ENCODE data around the gene NCOA6. TPM values are rescaled to one million over a fixed set of nuclear protein-coding genes. Genes with fewer than 3 reads are reported as not detected.

NCOA6 gene
- total and polyA plus RNA-seq, 2 of the 4 experiments (the other 2 are of a cell fraction): 3.6 to 13.1 TPM

DNA sequence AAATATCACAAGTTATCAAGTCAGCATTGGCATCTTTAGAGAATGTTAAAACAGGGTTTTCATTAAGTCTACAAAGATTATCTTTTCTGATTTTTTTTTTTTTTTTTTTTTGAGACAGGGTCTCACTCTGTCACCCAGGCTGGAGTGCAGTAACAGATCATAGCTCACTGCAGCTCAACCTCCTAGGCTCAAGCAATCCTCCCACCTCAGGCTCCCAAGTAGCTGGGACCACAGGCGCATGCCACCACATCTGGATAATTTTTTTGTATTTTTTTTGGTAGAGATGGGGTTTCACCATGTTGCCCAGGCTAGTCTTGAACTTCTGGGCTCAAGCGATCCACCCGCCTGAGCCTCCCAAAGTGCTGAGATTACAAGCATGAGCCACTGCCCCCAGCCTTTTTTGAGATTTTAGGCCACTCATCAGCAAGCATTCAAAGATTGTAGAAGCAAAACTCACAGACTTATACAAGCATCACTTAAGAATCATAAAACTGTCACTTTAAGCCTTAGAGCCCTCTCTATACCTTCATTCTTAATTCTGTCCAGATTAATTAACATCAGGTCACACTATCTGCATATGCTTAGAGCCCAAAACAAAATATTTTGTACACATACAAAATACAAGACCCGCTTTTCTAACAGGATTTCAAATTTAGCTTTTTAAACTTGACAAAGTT, 32.6 kb downstream of the NCOA6 start:
- in situ Hi-C loops (cut with MboI; ENCODE audit: low sequenced_read_pairs) (no loop called here), intact Hi-C loops (cut with micrococcal nuclease) (no loop called here), dilution Hi-C loops (cut with HindIII; ENCODE audit: low sequenced_read_pairs, unreplicated experiment) (no loop called here)
- Histone ChIP-seq H2AK5ac (ENCODE audit: low read depth, low read length) (no peak overlapping the region), H3K4me2 (ENCODE audit: low read depth, low read length) (no peak overlapping the region), H3K27me3 (ENCODE audit: control insufficient read depth, insufficient read depth, low read length) (no peaks in the 10 kb centered on the region), H2BK20ac (ENCODE audit: low read depth, low read length) (no peak overlapping the region), H3K4me3 (ENCODE audit: insufficient read depth, low read depth, low read length) (no peak overlapping the region), H3K14ac (replicated peaks; ENCODE audit: low read depth, low read length) (no peak overlapping the region), H3K79me1 (ENCODE audit: low read depth in 1 of 2, low read length in 2 of 2) (peaks cover 16 to 67% of the 10 kb centered on the region in 2 experiments), H2BK120ac (ENCODE audit: low read depth, low read length) (no peak overlapping the region), H2AK9ac (replicated peaks; ENCODE audit: low read depth, low read length, poor library complexity) (no peak overlapping the region), H3K4me1 (ENCODE audit: control insufficient read depth, insufficient read depth, low read length) (peaks cover 13% of the 10 kb centered on the region), H4K20me1 (ENCODE audit: insufficient read depth, low read length) (peaks cover 41% of the 10 kb centered on the region), H3K9ac (ENCODE audit: low read depth, low read length) (no peak overlapping the region), H3K4ac (ENCODE audit: low read depth, low read length) (no peak overlapping the region), H4K8ac (ENCODE audit: low read depth in 2 of 2, low read length in 2 of 2) (no peak overlapping the region), H4K91ac (ENCODE audit: insufficient read depth, low read depth, low read length) (no peak overlapping the region), H3K56ac (ENCODE audit: extremely low read depth, insufficient read depth, low read length) (no peak overlapping the region), H3K9me1 (ENCODE audit: insufficient read depth, low read length) (peaks cover 3% of the 10 kb centered on the region; the same call in 1 of the 2 replicates), H2AFZ (replicated peaks; ENCODE audit: low read length, poor library complexity) (no peak overlapping the region), H3K27ac (ENCODE audit: insufficient read depth, low read length) (no peak overlapping the region), H3K23ac (ENCODE audit: low read depth, low read length) (no peak overlapping the region), H2BK5ac (ENCODE audit: low read depth, low read length, poor library complexity, severe bottlenecking) (no peak overlapping the region), H3K36me3 (ENCODE audit: control insufficient read depth, insufficient read depth, low read length) (peaks cover 6% of the 10 kb centered on the region), H2BK15ac (ENCODE audit: low read depth, low read length) (no peak overlapping the region), H4K5ac (ENCODE audit: low read depth, low read length) (no peak overlapping the region), H3K18ac (ENCODE audit: low read depth, low read length) (no peak overlapping the region), H3K9me3 (ENCODE audit: control insufficient read depth, insufficient read depth, low read length) (peaks cover 3% of the 10 kb centered on the region; the same call in 1 of the 2 replicates)
- ATAC-seq (ENCODE audit: low read depth): no peak
- CTCF ChIA-PET: interaction anchor here (1.5 kb wide), 1 partner anchor 19 kb away, joined by 3 read pairs; no protein-coding TSS in a partner anchor
- TF ChIP-seq RCOR1 (IDR thresholded peaks at IDR 0.05; ENCODE audit: insufficient replicate concordance, low read length): no peak
- TF ChIP-seq, protein P1, sequence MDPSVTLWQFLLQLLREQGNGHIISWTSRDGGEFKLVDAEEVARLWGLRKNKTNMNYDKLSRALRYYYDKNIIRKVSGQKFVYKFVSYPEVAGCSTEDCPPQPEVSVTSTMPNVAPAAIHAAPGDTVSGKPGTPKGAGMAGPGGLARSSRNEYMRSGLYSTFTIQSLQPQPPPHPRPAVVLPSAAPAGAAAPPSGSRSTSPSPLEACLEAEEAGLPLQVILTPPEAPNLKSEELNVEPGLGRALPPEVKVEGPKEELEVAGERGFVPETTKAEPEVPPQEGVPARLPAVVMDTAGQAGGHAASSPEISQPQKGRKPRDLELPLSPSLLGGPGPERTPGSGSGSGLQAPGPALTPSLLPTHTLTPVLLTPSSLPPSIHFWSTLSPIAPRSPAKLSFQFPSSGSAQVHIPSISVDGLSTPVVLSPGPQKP (IDR thresholded peaks at IDR 0.05; ENCODE audit: borderline replicate concordance, low read depth, low read length): no peak
- no peak for TF ChIP-seq CEBPB (IDR thresholded peaks at IDR 0.05; ENCODE audit: low read depth, low read length)
- TF ChIP-seq USF2 (IDR thresholded peaks at IDR 0.05; ENCODE audit: low read depth, low read length): no peak
- TF ChIP-seq MAFK (IDR thresholded peaks at IDR 0.05; ENCODE audit: low read depth, low read length): no peak
- TF ChIP-seq POLR2A (IDR thresholded peaks at IDR 0.05; ENCODE audit: low read depth, low read length): no peak
- TF ChIP-seq, protein P2, sequence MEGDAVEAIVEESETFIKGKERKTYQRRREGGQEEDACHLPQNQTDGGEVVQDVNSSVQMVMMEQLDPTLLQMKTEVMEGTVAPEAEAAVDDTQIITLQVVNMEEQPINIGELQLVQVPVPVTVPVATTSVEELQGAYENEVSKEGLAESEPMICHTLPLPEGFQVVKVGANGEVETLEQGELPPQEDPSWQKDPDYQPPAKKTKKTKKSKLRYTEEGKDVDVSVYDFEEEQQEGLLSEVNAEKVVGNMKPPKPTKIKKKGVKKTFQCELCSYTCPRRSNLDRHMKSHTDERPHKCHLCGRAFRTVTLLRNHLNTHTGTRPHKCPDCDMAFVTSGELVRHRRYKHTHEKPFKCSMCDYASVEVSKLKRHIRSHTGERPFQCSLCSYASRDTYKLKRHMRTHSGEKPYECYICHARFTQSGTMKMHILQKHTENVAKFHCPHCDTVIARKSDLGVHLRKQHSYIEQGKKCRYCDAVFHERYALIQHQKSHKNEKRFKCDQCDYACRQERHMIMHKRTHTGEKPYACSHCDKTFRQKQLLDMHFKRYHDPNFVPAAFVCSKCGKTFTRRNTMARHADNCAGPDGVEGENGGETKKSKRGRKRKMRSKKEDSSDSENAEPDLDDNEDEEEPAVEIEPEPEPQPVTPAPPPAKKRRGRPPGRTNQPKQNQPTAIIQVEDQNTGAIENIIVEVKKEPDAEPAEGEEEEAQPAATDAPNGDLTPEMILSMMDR (conservative IDR thresholded peaks at IDR 0.05; ENCODE audit: low read depth, low read length): no peak
- TF ChIP-seq NFE2L2 (IDR thresholded peaks at IDR 0.05; ENCODE audit: low read depth, low read length): no peak
- no peak for TF ChIP-seq RAD21 (IDR thresholded peaks at IDR 0.05; ENCODE audit: low read length)
- no TSS peak for BruUV-seq (replicated peaks)
- DNase-seq: no peak
- POLR2A ChIA-PET (ENCODE audit: unreplicated experiment): no interaction called here
- 100% methylated on average over 2 of the region's 4 CpGs; no CpG with 5 or more reads in 1 of the 2 experiments for WGBS, 2 experiments (ENCODE audit: extremely low coverage in 2 of 2, insufficient read length in 1 of 2)
